Activated CD8-positive, alpha-beta memory T cell treated with anti-CD3 and anti-CD28 coated beads for 4 hours (primary cell): Measurements from ENCODE around the gene OR3A2.
"Not testable (repeated sequence)": the region's sequence is repeated elsewhere in the genome, so short reads cannot be mapped to it uniquely, and the experiment has no call there.

Source experiments
- DNase-seq, 2 donors: peaks; one replicate each; pipeline ENCODE4 v3.0.0-alpha.2; 2020; ENCODE audit warnings: low read depth in 2 of 2

Gene OR3A2

DNA sequence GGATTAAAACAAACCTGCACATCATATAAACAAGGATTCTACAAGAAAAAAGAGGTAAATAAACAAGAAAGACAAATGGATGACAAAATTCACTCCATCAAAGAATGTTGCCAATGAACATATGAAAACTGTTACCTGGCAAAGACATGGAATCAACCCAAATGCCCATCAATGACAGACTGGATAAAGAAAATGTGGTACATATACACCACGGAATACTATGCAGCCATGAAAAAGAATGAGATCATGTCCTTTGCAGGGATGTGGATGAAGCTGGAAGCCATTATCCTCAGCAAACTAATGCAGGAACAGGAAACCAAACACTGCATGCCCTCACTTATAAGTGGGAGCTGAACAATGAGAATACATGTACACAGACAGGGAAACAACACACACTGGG lies 92.6 kb downstream of the OR3A2 start:
- DNase-seq = not testable (repeated sequence)

DNA sequence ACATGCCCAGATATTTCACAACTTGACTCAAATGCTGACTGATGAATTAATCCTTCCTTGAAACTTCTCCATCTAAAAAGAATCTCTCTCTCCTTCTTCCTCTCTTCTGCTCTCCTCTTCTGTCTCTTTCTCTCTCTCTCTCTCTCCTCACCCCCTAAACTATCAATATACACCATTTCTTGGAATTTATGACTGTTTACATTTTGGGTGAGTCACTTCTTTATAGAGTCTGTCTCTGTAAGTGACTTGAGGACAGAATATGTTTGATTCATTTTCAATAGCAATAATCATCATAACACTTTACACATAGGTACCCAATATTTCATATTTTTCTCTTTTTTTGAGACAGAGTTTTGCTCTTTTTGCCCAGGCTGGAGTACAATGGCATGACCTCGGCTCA lies 103.2 kb downstream of the OR3A2 start:
- DNase-seq = no peak

DNA sequence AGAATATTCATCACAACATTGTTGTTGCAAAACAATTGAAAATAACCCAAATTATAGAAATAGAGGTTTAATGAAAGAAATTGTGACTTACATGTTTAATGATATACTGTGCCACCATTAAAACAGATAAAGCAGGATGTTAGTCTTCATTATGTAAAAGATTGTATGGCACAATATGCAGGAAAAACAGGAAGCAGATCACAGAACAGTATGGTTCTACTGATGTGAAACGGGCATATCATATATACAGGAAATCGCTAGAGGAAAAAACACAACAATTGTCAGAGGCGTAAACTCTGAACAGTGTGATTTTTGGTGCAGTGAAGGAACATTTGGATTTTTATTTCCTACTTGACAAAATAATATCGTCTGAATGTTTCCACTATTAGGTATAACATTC lies 110.0 kb downstream of the OR3A2 start:
- no peak for DNase-seq

GRCh38 chr17:3271072-3271848 lies 114.8 kb downstream of the OR3A2 start:
- DNase-seq = no peak

- no peak for DNase-seq
Observed at GRCh38 chr17:3260600-3260999, 125.5 kb downstream of the OR3A2 start.

GRCh38 chr17:3260163-3260562 lies 125.9 kb downstream of the OR3A2 start:
- no peak for DNase-seq

DNA sequence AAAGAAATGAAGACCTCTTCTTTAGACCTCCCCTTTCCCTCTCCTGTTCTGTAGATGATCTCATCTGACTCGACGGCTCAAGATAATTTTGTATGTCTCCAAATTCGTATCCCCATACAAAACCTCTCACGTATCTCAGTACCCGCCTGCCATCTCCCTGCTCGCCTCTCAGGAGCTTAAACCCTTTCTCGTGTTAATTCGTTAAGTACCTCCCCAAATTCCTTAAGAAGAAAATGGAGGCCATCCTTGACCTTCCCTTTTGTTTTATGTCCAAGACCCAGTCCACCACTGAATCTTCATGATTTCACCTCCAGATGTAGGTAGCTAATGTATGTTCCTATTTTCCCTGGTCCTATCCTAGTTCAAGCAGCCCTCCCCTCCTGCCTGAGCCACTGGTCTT lies 129.5 kb downstream of the OR3A2 start:
- no peak for DNase-seq

- DNase-seq = not testable (repeated sequence)
Observed at GRCh38 chr17:3249013-3249412, 137.1 kb downstream of the OR3A2 start.

GRCh38 chr17:3244841-3245240 lies 141.3 kb downstream of the OR3A2 start:
- not testable (repeated sequence) for DNase-seq

DNA sequence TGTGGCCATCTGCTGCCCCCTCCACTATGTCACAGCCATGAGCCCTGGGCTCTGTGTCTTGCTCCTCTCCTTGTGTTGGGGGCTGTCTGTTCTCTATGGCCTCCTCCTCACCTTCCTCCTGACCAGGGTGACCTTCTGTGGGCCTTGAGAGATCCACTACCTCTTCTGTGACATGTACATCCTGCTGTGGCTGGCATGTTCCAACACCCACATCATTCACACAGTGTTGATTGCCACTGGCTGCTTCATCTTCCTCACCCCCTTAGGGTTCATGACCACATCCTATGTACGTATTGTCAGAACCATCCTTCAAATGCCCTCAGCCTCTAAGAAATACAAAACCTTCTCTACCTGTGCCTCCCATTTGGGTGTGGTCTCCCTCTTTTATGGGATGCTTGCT lies 145.1 kb downstream of the OR3A2 start:
- not testable (repeated sequence) for DNase-seq

DNA sequence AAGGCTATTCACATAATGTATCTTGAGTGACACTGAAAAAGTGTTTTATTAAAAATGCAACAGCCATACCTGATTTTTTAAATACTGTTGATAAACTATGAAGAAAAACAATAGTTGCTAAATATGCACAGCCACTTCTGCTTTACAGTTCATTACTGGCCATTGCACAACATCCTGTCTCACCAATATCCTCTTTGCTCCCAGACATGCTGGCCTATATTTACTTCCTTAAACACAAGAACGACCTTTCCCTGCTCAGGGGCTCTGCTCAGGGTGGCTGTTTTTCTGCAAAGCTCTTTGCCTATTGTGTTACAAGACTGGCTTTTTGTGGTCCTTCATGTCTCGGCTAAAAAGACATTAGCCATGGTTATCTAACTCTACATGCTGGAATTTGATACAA lies 147.4 kb downstream of the OR3A2 start:
- DNase-seq = not testable (repeated sequence)

DNA sequence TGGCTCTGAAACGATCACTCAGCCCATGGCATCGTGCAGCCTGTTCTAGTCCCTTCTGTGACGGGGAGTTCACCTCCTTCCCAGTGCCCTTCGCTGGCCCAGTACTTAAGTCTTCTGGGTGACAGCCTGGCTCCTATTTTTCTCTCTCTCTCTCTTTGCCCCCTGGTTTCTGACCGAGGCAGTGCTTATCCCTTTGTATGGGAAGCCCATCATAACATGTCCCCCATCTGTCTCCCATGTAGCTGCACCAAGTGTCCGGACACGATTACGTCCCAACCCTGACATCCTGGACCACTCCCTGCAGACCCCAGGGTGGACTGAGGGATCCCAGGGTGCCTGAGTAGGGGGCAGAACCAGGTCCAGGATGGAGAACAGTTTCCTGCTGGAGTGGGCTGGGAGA lies 153.8 kb downstream of the OR3A2 start:
- not testable (repeated sequence) for DNase-seq
